Activated effector memory CD4-positive, alpha-beta T cell treated with anti-CD3 and anti-CD28 coated beads, Interleukin-2, amount 50 U/mL, for 16 hours (primary cell): ENCODE results near the gene IGSF3.
A peak's percentile ranks its signal among the peaks of the same experiment; 100 is the strongest.

Source experiments
- DNase-seq: peaks from one replicate; pipeline ENCODE4 v3.0.0-alpha.2; 2020

IGSF3 gene

GRCh38 chr1:116545359-116545705 is 122.2 kb downstream of the IGSF3 start:
- DNase-seq = no peak

DNA sequence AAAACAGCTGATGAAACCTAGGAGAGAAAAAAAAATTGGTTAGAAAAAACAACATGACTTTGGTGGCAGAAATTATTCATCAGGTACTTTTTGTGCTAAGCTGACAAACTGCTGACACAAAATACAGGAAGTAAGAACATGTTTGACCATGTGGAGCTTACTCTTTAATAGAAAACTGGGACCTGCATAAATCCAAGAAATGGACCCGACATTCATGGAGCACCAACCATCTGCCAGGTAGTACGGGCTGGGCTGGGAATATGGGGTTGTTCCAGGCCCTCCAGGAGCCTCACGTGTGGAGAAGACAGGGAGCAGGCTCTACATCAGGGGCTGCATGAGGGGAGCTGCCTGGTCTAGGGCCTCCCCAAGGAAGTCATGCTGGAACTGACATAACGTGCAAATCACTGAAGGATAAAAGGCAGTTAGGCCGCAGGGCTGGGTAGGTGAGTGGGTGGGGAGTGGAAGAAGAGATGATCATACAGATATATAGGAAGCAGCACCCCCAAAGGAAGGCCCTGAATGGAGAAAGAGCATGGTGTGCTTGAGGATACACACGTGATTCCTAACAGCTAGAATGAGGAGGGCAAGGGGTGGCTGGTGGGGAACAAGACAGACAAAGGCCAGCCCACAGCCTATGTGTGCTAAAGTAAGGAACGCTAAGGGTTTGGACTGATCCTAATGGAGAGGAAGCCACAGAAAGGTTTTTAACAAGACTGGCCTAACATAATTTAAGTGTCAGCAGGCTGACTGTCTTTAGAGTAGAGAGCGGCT is 122.8 kb downstream of the IGSF3 start:
- no peak for DNase-seq

DNA sequence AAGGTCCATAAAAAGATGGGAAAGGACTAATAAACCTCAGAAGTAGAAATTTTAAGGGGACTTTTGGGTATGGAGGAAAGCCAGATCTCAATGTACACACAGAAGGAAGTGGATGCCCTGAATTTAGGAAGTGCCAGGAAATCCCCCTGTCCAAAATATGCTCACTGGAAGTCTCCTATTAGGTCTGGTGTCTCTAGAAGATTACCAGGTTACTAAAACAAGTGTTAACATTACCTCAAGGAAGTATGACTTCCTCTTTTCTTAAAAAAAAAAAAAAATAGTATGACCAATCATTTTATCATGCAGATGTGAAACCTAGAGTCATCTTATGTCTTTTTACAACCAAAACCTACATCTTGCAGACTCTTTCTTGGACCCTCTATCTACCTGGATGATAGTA is 127.4 kb downstream of the IGSF3 start:
- no peak for DNase-seq

GRCh38 chr1:116538544-116538943 is 129.0 kb downstream of the IGSF3 start:
- peak; percentile 70 for DNase-seq

- DNase-seq = no peak
Observed at GRCh38 chr1:116537898-116538297, 129.6 kb downstream of the IGSF3 start.

- DNase-seq = no peak
Observed at GRCh38 chr1:116537040-116537831, 130.3 kb downstream of the IGSF3 start.

DNA sequence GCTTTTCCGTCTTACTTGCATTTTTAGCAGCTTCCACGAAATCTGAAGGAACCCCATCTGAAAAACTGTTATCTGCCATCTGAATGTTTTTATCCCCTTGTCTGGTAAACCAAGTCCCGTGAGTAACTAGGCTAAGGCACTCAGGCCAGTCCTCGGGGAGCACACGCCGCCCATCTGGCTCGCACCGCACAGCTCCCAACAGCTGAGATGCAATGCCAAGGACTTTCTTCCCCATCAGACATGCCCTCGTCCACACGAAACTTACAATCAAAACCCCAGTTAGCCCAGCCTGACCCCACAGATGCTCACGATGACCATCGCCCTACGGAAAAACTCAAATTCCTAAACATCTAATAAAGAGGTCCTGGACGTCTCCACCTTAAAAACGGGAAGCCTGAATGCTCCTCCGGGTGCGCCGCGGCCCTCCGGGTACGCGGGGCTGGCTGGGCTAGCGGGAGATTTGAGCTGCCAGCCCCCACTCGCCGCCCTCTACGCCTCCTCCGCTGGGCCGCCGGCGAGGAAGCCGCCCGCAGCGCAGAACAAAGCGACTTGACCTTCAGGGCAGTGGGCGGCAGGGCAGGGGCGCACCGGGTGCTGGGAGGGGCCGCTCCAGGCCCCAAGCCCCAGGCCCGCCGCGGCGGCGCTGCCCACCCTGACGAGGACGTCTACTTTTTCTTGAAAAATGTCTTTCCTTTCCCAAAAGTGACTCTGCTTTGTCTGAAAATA is 133.4 kb downstream of the IGSF3 start:
- DNase-seq = no peak

DNA sequence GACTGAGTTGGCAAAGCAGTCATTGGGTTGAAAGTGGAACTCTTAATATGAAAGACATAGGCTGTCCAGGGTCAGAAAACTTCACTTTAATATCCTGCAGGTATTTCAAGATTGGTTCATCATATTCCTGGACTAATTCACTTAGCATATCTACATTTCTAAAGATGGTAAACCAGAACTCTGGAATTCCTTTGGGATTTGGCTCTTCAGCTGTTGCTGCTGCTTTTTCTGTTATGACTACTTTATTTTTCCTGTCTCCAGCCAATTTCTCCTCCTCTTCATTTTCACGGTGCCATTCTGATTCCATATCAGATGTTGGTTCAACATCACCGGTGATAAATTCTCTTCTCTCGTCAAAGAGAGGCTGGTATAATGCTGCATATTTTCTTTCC is 134.1 kb downstream of the IGSF3 start:
- DNase-seq = no peak

DNA sequence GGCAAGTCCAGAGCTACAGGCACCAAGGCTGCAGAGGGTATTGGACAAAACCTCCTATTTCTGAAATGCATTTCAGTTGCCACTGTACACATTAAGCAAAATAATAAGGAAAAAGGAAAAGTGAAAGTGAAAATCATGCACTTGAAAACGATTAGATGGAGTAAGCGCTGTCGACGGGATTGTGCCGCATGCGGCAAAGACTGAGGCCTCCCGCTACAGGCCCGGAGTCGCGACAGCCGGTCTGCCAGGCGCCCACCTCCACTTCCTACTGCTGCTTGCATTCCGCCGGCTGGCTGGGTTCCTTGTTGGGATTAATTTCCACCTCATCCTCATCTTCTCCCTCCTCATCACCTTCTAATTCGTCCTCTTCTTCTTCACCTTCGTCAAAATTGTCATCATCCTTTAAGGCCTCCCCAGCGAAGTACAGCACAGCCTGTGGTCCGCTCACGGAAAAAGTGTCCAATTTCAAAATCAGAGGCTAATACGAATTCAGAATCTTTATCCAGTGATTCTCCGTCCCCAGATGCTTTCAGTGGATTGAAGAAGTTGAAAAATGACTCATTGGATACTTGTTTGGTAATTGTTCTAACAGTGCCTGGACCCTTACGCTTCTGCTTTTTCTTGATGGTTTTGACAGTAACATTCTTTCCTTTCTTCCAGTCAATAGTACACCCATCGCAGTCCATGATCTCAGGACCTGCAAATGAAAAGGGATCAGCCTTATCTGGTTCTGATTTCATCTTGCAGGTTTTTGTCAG is 134.7 kb downstream of the IGSF3 start:
- DNase-seq = no peak

- no peak for DNase-seq
Observed at GRCh38 chr1:116531917-116532316, 135.6 kb downstream of the IGSF3 start.

DNA sequence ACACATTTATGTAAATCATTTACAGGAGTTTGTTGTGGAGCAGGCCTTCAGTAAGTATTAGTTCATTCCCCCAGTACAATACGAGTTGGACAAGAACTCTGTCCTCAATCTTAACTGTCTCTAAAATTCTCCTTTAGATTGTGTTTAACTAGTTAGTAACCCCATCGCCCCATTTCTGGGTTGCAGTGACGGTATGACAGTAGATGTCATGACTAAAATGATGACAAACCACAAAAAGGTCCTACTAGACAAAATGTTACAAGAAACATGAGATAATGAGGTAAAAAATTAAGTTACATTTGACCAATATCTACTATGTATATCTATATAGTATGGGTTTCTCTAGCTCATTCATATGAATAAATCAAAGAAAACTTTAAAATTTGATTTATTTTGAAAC is 137.9 kb downstream of the IGSF3 start:
- no peak for DNase-seq

GRCh38 chr1:116529199-116529631 is 138.3 kb downstream of the IGSF3 start:
- no peak for DNase-seq

DNA sequence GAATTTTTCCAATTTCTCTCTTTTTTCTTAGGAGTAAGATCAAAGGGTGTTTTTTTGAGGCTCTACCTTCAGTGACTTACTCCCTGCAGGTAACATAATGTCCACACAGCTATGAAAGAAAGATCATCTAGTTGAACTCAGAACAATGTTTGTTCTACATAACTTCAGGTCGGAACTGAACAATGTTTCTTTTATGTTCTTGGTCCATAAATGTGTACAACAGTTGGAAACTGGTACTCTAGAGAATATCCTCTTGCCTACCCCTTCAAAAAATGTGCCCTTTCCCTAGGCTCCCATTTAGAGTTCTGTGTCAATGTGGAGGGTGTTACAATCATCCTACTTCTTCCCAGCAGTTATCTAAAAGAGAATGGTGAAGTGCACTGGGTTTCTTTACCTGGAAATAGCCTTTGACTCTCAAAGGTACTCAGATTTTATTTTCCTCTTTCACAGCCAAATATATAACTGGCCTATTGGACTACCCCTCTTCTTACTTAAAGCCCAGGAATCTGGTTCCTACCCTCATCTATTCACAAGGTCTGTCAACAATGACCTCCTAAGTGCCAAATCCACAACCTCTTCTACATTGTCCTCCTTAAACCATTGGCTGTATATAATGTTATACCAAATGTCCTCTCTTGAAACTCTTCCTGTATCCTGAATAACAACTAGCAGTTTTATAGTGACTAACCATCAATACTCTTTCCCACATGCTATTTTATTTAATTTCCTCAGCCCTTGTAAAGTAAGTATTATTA is 139.0 kb downstream of the IGSF3 start:
- no peak for DNase-seq

- DNase-seq = no peak
Observed at GRCh38 chr1:116525440-116525839, 142.1 kb downstream of the IGSF3 start.
